HFF-Myc (cell line): ENCODE data around the gene TEX36.

Experiments
- DNase-seq: peaks from one replicate; pipeline ENCODE4 v3.0.0-alpha.2; 2011; ENCODE audit warnings: low read depth; ENCODE audit errors: extremely low read depth
- H3K4me3 ChIP-seq: replicated peaks from 2 replicates; pipeline ENCODE4 v1.5.1; 2011; ENCODE audit warnings: low read depth, mild to moderate bottlenecking, control low read depth, low read length
- CTCF ChIP-seq: IDR thresholded peaks from 2 replicates; pipeline ENCODE4 v1.5.1; 2012; ENCODE audit warnings: mild to moderate bottlenecking, low read depth, low read length, control low read depth; ENCODE audit errors: missing control alignments

Gene TEX36

GRCh38 chr10:125633517-125633999 is 49.4 kb downstream of the TEX36 start:
- TF ChIP-seq CTCF, result no peak
- DNase-seq, result peak; percentile 70
- no peak overlapping the region for H3K4me3 ChIP-seq

DNA sequence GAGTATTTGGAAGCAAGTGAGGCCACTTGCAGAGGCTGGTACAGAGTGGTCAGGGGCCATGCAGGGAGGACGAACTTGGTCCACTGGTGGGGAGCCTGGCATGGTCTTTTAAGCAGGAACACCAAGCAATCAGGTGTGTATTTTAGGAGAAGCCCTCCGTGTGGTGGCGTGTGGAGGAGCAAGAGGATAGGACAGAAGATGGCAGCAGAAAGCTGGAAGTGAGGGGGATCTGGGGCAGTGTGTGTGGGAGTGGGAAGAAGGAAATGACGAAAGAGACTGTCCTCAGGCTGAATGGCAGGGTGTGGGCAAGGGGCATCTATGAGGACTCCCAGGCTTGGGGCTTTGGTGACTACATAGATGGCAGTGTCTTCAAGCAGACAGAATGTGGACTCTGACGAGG is 51.2 kb downstream of the TEX36 start:
- no peak for DNase-seq
- H3K4me3 ChIP-seq, result no peak overlapping the region
- TF ChIP-seq CTCF, result no peak

GRCh38 chr10:125629758-125630376 is 53.1 kb downstream of the TEX36 start:
- TF ChIP-seq CTCF, result peak; percentile 44
- H3K4me3 ChIP-seq, result no peak overlapping the region
- no peak for DNase-seq

DNA sequence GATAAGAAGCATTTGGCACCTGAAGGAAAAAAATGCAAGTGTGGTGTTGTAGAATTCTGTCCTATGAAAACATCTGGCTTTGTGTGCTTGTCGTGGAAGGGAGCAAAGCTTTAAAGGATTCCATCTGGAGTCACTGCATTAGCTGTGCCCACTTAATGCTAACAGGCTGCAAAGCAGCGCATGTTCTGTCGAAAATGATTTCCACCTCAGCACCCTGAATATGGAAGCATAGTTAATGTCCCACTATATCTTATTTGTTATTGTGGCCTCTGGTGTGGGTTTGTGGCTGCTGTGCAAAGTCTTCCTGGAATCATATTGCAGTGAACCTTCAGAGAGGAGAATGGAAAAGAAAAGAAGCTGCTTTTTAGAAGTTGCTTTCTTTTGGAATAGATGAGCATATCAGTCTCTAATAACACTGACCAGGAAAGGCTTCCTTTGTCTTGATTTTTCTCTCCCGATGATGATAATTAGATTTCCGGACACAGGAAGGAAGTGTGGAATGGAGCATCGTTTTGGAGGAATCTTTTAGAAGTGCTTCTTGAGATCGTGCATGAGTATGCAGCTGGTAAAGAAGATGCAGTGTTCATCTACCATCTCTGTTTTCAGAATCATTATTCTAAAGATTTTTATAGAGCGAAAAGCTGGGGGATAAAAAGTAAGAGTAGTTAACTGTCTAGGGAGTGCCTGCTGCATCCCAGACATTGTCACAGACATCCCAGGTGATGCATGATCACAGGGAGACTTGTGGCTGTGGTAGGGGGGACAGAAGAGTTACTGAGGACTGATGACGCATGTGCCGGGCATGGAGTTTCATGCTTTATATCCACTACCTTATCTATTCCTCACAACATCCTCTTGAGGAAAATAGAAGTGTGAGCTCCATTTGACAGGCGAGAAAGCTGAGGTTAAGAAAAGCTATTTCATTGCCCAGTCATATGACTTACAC is 54.6 kb downstream of the TEX36 start:
- no peak overlapping the region for H3K4me3 ChIP-seq
- no peak for TF ChIP-seq CTCF
- no peak for DNase-seq

GRCh38 chr10:125627646-125628045 is 55.3 kb downstream of the TEX36 start:
- H3K4me3 ChIP-seq, result no peak overlapping the region
- TF ChIP-seq CTCF, result no peak
- DNase-seq, result no peak

DNA sequence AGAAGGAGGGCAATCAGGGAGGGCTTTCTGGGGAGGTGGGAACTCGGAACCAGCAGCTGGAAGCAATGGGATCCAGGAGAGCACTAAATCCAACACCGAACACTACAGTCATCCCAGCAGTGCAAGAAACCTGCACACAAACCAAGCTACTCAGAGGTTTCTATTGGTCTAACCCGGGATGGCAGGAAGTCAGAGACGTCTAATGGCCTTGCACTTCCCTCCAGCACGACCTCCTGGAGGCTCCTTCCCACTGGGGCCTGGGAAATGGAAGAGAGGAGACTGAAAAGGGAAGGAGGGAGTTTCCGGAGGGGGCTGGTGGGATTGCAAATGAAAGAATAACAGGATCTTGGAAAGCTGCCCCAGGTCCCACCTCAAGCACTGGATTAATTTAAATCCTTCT is 56.3 kb downstream of the TEX36 start:
- TF ChIP-seq CTCF, result no peak
- no peak for DNase-seq

More for the DNA sequence above, 56.3 kb downstream of the TEX36 start:
- H3K4me3 ChIP-seq, result no peak overlapping the region
